IPS DF 19.7 (cell line): ENCODE data around the gene DNAJC7.
A peak's percentile ranks its signal among the peaks of the same experiment; 100 is the strongest.

Experiments
- DNase-seq: peaks from one replicate; pipeline ENCODE4 v3.0.0-alpha.2; 2013; ENCODE audit warnings: low read depth, low spot score

DNAJC7 gene

GRCh38 chr17:41975099-41976083, 41.8 kb downstream of the DNAJC7 start:
- no peak for DNase-seq

- DNase-seq: no peak
These were observed 42.6 kb downstream of the DNAJC7 start for GRCh38 chr17:41974658-41975057.

- DNase-seq: no peak
These were observed 43.2 kb downstream of the DNAJC7 start for GRCh38 chr17:41974031-41974430.

- no peak for DNase-seq
These were observed 43.8 kb downstream of the DNAJC7 start for GRCh38 chr17:41973408-41973811.

- no peak for DNase-seq
These were observed 44.5 kb downstream of the DNAJC7 start for GRCh38 chr17:41972571-41973407.

GRCh38 chr17:41971721-41972523, 45.3 kb downstream of the DNAJC7 start:
- no peak for DNase-seq

GRCh38 chr17:41970901-41971331, 46.3 kb downstream of the DNAJC7 start:
- no peak for DNase-seq

- DNase-seq: no peak
These were observed 48.6 kb downstream of the DNAJC7 start for GRCh38 chr17:41968676-41969075.

GRCh38 chr17:41967921-41968578, 49.2 kb downstream of the DNAJC7 start:
- DNase-seq: no peak

GRCh38 chr17:41967141-41967920, 49.9 kb downstream of the DNAJC7 start:
- DNase-seq: no peak

- no peak for DNase-seq
These were observed 50.6 kb downstream of the DNAJC7 start, which contains the start of gene CNP for GRCh38 chr17:41966463-41967140. Gene CNP, plus strand, starts transcription at chr17:41966795. Its CDS starts 90 bp downstream, at chr17:41966885.

GRCh38 chr17:41965694-41966462, 51.4 kb downstream of the DNAJC7 start:
- peak; percentile 68 for DNase-seq

- no peak for DNase-seq
These were observed 54.3 kb downstream of the DNAJC7 start for GRCh38 chr17:41962768-41963434.

- no peak for DNase-seq
These were observed 55.1 kb downstream of the DNAJC7 start for GRCh38 chr17:41962111-41962510.

GRCh38 chr17:41959336-41960095, 57.7 kb downstream of the DNAJC7 start:
- peak; percentile 71 for DNase-seq

GRCh38 chr17:41959030-41959335, 58.3 kb downstream of the DNAJC7 start:
- DNase-seq: no peak

GRCh38 chr17:41957869-41958439, 59.3 kb downstream of the DNAJC7 start:
- no peak for DNase-seq
